Lung (tissue), 12 donors: ENCODE measurements around the gene TRIM2. TPM values are rescaled to one million over a fixed set of nuclear protein-coding genes. Genes with fewer than 3 reads are reported as not detected.

ENCODE experiments used
- ATAC-seq: fragments of 200-7000 bp; cut with Tn5 transposase; one replicate; pipeline ENCODE4 v1.9.1; 2020; ENCODE audit warnings: moderate number of reproducible peaks; ENCODE audit not compliant: insufficient read depth, low FRiP score
- DNase-seq, 3 donors: peaks; one replicate each; pipeline ENCODE4 v3.0.0-alpha.2; 2013 to 2017
- H3K27ac ChIP-seq, 2 donors: one replicate each; pipeline ENCODE4 v1.5.1; 2013; ENCODE audit warnings: mild to moderate bottlenecking in 2 of 2, moderate library complexity in 2 of 2, control low read depth in 1 of 2, inconsistent platforms in 1 of 2, low read depth in 1 of 2, low read length in 1 of 2
- H3K27me3 ChIP-seq, 3 donors: one replicate each; pipeline ENCODE4 v1.5.1; 2013; ENCODE audit warnings: low read length in 2 of 3; ENCODE audit not compliant: control insufficient read depth in 3 of 3, insufficient read depth in 3 of 3
- H3K36me3 ChIP-seq, 4 donors: one replicate each; pipeline ENCODE4 v1.5.1; 2013; ENCODE audit warnings: low read length in 4 of 4, mild to moderate bottlenecking in 1 of 4, moderate library complexity in 1 of 4; ENCODE audit not compliant: control insufficient read depth in 4 of 4, insufficient read depth in 4 of 4
- H3K4me1 ChIP-seq, 5 donors: one replicate each; pipeline ENCODE4 v1.5.1; 2013; ENCODE audit warnings: low read length in 5 of 5, mild to moderate bottlenecking in 2 of 5, moderate library complexity in 1 of 5; ENCODE audit not compliant: control insufficient read depth in 5 of 5, insufficient read depth in 5 of 5
- H3K4me3 ChIP-seq: one replicate; pipeline ENCODE4 v1.5.1; 2013; ENCODE audit warnings: mild to moderate bottlenecking, control low read depth, moderate library complexity
- H3K9ac ChIP-seq, 2 donors: one replicate each; pipeline ENCODE4 v1.5.1; 2013; ENCODE audit warnings: low read length in 2 of 2, control low read depth in 1 of 2; ENCODE audit not compliant: insufficient read depth in 1 of 2
- H3K9me3 ChIP-seq, 4 donors: one replicate each; pipeline ENCODE4 v1.5.1; 2013; ENCODE audit warnings: low read length in 3 of 4, mild to moderate bottlenecking in 1 of 4, moderate library complexity in 1 of 4; ENCODE audit not compliant: control insufficient read depth in 4 of 4, insufficient read depth in 3 of 4
- CTCF ChIP-seq: IDR thresholded peaks from 2 replicates; pipeline ENCODE4 v1.5.1; 2012; ENCODE audit warnings: mild to moderate bottlenecking; ENCODE audit errors: control extremely low read depth, extremely low read depth
- WGBS, 2 donors: extraction: QIAGEN DNeasy Blood & Tissue Kit; methylation state at CpG; one replicate each; pipeline ENCODE4 v1.1.7; 2013; 5-methylcytosine and 5-hydroxymethylcytosine counted together
- polyA plus RNA-seq, 2 donors: library from polyadenylated mRNA; stranded (reverse); fragments of 200-250 nt; gene quantifications; one replicate each; pipeline ENCODE4 v1.2.1, GENCODE V29; 2013
- total RNA-seq, 2 donors: library from RNA; depleted of rRNA in 1 of 2; stranded (reverse); fragments of >200 nt in 1 of 2; gene quantifications; one replicate each; pipeline ENCODE4 v1.2.1, GENCODE V29; 2014 to 2021
- donor health status: control.
- donor health status: control.
- donor health status: Bipolar disorder and iron deficiency.
- donor health status: healthy.
- donor health status: DM: yes; HTN: yes; CAD: no.

TRIM2 gene
- total and polyA plus RNA-seq, 4 donors: 9.1 to 74.0 (median 38.1) TPM

- H3K27me3 ChIP-seq: no peaks in the 10 kb centered on the region
- WGBS, 2 donors: 86 to 87% methylated on average over 6 of the region's 6 CpGs
- DNase-seq (no peak), ATAC-seq (no peak)
- H3K4me1 ChIP-seq: peaks cover 0 to 7% (median 0%) of the 10 kb centered on the region in 5 donors
- no peak overlapping the region for H3K9ac ChIP-seq
- H3K4me3 ChIP-seq: no peak overlapping the region
- no peaks in the 10 kb centered on the region for H3K9me3 ChIP-seq
- H3K27ac ChIP-seq: no peak overlapping the region
- no peak for TF ChIP-seq CTCF
- H3K36me3 ChIP-seq: no peaks in the 10 kb centered on the region
Measured at GRCh38 chr4:153181700-153182099, 22.5 kb upstream of the TRIM2 start.

- H3K27ac ChIP-seq: no peak overlapping the region
- no peak for ATAC-seq
- DNase-seq: no peak
- peaks cover 0 to 4% (median 0%) of the 10 kb centered on the region in 5 donors for H3K4me1 ChIP-seq
- H3K4me3 ChIP-seq: no peak overlapping the region
- H3K36me3 ChIP-seq: no peaks in the 10 kb centered on the region
- no peaks in the 10 kb centered on the region for H3K9me3 ChIP-seq
- no peak for TF ChIP-seq CTCF
- no peaks in the 10 kb centered on the region for H3K27me3 ChIP-seq
- no peak overlapping the region for H3K9ac ChIP-seq
- 90 to 94% methylated on average over 4 of the region's 4 CpGs for WGBS, 2 donors
Measured at GRCh38 chr4:153183146-153183545, 21.1 kb upstream of the TRIM2 start.

GRCh38 chr4:153185331-153185852 lies 18.9 kb upstream of the TRIM2 start:
- no peaks in the 10 kb centered on the region for H3K9me3 ChIP-seq
- peaks cover 0 to 3% (median 0%) of the 10 kb centered on the region in 5 donors for H3K4me1 ChIP-seq
- no peaks in the 10 kb centered on the region for H3K36me3 ChIP-seq
- 63 to 87% methylated on average over 2 of the region's 2 CpGs for WGBS, 2 donors
- H3K27me3 ChIP-seq: no peaks in the 10 kb centered on the region
- H3K27ac ChIP-seq: no peak overlapping the region
- no peak for TF ChIP-seq CTCF
- H3K4me3 ChIP-seq: no peak overlapping the region
- ATAC-seq: no peak
- no peak overlapping the region for H3K9ac ChIP-seq
- no peak for DNase-seq

- peak in 1 of 3 donors; percentile 52 for DNase-seq
- WGBS, 2 donors: 74 to 87% methylated on average over 12 of the region's 12 CpGs
- TF ChIP-seq CTCF: no peak
- no peak overlapping the region for H3K4me3 ChIP-seq
- no peaks in the 10 kb centered on the region for H3K27me3 ChIP-seq
- no peak for ATAC-seq
- no peak overlapping the region for H3K27ac ChIP-seq
- H3K9me3 ChIP-seq: no peaks in the 10 kb centered on the region
- no peaks in the 10 kb centered on the region for H3K36me3 ChIP-seq
- H3K4me1 ChIP-seq: peaks cover 0 to 3% (median 0%) of the 10 kb centered on the region in 5 donors
- no peak overlapping the region for H3K9ac ChIP-seq
Measured at GRCh38 chr4:153186046-153186728, 18.1 kb upstream of the TRIM2 start.
